C4-2B (cell line): ENCODE data around the gene PSMG4.

Experiments used
- ZFX ChIP-seq: fragments of 450-650 bp; IDR thresholded peaks from 2 replicates; pipeline ENCODE4 v1.6.1; 2017
- TF ChIP-seq, protein P1 (sequence below): fragments of 450-650 bp; conservative IDR thresholded peaks from 2 replicates; pipeline ENCODE4 v1.5.1; 2017; ENCODE audit warnings: mild to moderate bottlenecking

DNA sequence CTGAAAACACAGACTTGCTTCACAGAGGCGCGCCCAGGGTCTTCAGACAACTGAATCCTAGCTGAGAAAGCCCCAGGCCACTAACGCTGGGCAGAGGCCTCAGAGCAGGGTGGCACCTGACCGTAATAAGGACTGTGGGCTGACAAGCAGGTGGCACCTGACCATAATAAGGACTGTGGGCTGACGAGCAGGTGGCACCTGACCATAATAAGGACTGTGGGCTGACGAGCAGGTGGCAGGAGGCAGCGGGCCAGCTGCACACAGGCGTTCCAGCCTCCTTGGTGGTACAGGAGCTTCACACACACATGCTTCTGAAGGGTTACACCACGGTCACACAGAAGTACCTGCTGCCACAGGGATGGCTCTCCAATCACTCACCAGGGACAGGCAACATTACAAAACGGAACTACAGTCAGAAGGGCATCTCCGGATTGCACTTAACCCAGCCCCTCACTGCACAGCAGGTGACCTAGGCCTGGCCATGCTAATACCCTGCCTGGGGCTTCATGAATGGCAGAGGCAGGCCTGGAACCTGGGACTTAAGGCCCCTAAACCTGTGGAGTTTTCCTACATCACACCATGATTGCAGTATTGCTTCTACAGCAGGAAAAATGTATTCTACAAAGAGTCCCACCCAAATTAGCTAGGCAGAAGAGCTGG, 50.8 kb downstream of the PSMG4 start:
- TF ChIP-seq, protein P1, sequence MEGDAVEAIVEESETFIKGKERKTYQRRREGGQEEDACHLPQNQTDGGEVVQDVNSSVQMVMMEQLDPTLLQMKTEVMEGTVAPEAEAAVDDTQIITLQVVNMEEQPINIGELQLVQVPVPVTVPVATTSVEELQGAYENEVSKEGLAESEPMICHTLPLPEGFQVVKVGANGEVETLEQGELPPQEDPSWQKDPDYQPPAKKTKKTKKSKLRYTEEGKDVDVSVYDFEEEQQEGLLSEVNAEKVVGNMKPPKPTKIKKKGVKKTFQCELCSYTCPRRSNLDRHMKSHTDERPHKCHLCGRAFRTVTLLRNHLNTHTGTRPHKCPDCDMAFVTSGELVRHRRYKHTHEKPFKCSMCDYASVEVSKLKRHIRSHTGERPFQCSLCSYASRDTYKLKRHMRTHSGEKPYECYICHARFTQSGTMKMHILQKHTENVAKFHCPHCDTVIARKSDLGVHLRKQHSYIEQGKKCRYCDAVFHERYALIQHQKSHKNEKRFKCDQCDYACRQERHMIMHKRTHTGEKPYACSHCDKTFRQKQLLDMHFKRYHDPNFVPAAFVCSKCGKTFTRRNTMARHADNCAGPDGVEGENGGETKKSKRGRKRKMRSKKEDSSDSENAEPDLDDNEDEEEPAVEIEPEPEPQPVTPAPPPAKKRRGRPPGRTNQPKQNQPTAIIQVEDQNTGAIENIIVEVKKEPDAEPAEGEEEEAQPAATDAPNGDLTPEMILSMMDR, result no peak
- no peak for TF ChIP-seq ZFX
